Measurements from ENCODE around the gene PET100.

The PET100 gene

GRCh38 chr19:7680606-7681339 lies 51.2 kb downstream of the PET100 start, which contains the start of gene TRAPPC5:
Gene TRAPPC5, plus strand, starts transcription at chr19:7680833. Its CDS starts 1,421 bp downstream, at chr19:7682254.
- DNase-seq = peak; percentile 72 to 80
